Measurements from ENCODE around the gene LIM2. TPM values are rescaled to one million over a fixed set of nuclear protein-coding genes. Genes with fewer than 3 reads are reported as not detected.

Gene LIM2
- total and polyA plus RNA-seq, 2 of the 8 experiments (the other 6 are each of a cell fraction or from before 2014, with no cell fraction given) = not detected

DNA sequence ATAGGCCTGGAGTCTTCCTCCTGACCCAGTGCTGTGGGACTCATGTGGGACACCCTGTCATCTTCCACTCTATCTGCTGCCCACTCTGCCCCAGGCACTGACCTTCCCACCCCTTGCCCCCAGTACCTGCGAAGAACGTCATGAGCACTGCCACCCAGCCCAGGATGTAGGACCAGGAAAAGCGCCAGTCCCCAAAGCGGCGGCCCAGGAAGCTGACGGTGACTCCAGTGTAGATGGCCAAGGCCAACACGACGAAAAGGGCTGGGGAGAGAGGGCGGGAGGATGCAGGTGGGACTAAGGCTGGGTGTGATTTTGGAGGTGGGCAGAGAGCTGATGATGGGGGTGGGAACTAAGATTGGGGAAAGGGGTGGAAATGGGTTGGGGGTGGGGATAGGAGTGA is 7.4 kb downstream of the LIM2 start:
- CTCF ChIA-PET (ENCODE audit: partially characterized antibody) = interaction anchor here (1.0 to 1.8 kb wide), 3 partner anchors 14 to 41 kb away, joined by 3 to 4 read pairs (median 4); partner anchors contain the start of gene SIGLEC10
- no peak for TF ChIP-seq KDM4A (IDR thresholded peaks at IDR 0.05; ENCODE audit: low read depth, low read length, severe bottlenecking)
- no peak for TF ChIP-seq NRF1 (IDR thresholded peaks at IDR 0.05; ENCODE audit: low read depth, low read length)
- no peak for TF ChIP-seq SP2 (IDR thresholded peaks at IDR 0.05; ENCODE audit: low read length)
- TF ChIP-seq RXRA (IDR thresholded peaks at IDR 0.05; ENCODE audit: insufficient read depth, low read depth, low read length) = no peak
- TF ChIP-seq PHF8 (conservative IDR thresholded peaks at IDR 0.05; ENCODE audit: low read depth, low read length) = no peak
- no peak for TF ChIP-seq CHD1 (IDR thresholded peaks at IDR 0.05; ENCODE audit: low read depth, low read length)
- TF ChIP-seq HDAC2 (IDR thresholded peaks at IDR 0.05; ENCODE audit: borderline replicate concordance in 1 of 2, low read depth in 2 of 2, low read length in 2 of 2) = no peak
- no peak for TF ChIP-seq TBP (IDR thresholded peaks at IDR 0.05; ENCODE audit: low read depth, low read length)
- no peak for TF ChIP-seq EGR1 (IDR thresholded peaks at IDR 0.05; ENCODE audit: borderline replicate concordance, low read depth, low read length)
- no peak for TF ChIP-seq SIX5 (IDR thresholded peaks at IDR 0.05; ENCODE audit: low read depth, low read length)
- TF ChIP-seq ZNF274 (IDR thresholded peaks at IDR 0.05; ENCODE audit: borderline replicate concordance, extremely low read depth, low read length) = no peak
- no peak for TF ChIP-seq SP1 (IDR thresholded peaks at IDR 0.05; ENCODE audit: low read depth, low read length)
- no peak for TF ChIP-seq EZH2 (IDR thresholded peaks at IDR 0.05; ENCODE audit: low read depth, low read length, severe bottlenecking)
- no peak for TF ChIP-seq POLR2AphosphoS5 (IDR thresholded peaks at IDR 0.05; ENCODE audit: low read depth, low read length)
- TF ChIP-seq CEBPB (IDR thresholded peaks at IDR 0.05; ENCODE audit: low read depth, low read length) = no peak
- no peak for TF ChIP-seq SIRT6 (IDR thresholded peaks at IDR 0.05; ENCODE audit: low read length)

More for the DNA sequence above, 7.4 kb downstream of the LIM2 start:
- no peak overlapping the region for H2BK120ac ChIP-seq (replicated peaks; ENCODE audit: low read depth, low read length)
- H3K23ac ChIP-seq (ENCODE audit: insufficient read length) = no peak overlapping the region
- H3K4me3 ChIP-seq (ENCODE audit: extremely low read depth in 1 of 4, insufficient read depth in 2 of 4, low read depth in 3 of 4, low read length in 4 of 4) = no peak overlapping the region
- no peak overlapping the region for H3K9ac ChIP-seq (replicated peaks in 1 of 4; ENCODE audit: extremely low read depth in 1 of 4, low read depth in 3 of 4, low read length in 3 of 4)
- H3K56ac ChIP-seq (replicated peaks; ENCODE audit: insufficient read length, low read depth, low read length) = no peak overlapping the region
- H2AK5ac ChIP-seq (ENCODE audit: low read depth, low read length) = no peak overlapping the region
- H3K23me2 ChIP-seq (ENCODE audit: low read depth, low read length) = no peaks in the 10 kb centered on the region
- H3K4me2 ChIP-seq (ENCODE audit: insufficient read depth in 1 of 2, low read depth in 2 of 2, low read length in 2 of 2) = no peak overlapping the region
- no peak overlapping the region for H2BK20ac ChIP-seq (ENCODE audit: low read length)
- DNase-seq (ENCODE audit: low read depth in 1 of 2, low spot score in 2 of 2) = no peak
- no peak overlapping the region for H4K8ac ChIP-seq (ENCODE audit: extremely low read depth, insufficient read depth, low read length)
- no peaks in the 10 kb centered on the region for H3K79me1 ChIP-seq (ENCODE audit: low read depth, low read length)
- H3K79me2 ChIP-seq (ENCODE audit: control insufficient read depth in 1 of 2, insufficient read depth in 2 of 2, low read length in 2 of 2) = no peaks in the 10 kb centered on the region
- no peaks in the 10 kb centered on the region for H3K27me3 ChIP-seq (replicated peaks in 1 of 4; ENCODE audit: control insufficient read depth in 3 of 4, extremely low read depth in 1 of 4, insufficient read depth in 3 of 4, low read length in 3 of 4)
- FAIRE-seq = no peak
- no peak overlapping the region for H2AFZ ChIP-seq (ENCODE audit: low read length)
- H2BK12ac ChIP-seq (ENCODE audit: low read depth, low read length) = no peak overlapping the region
- H3K4ac ChIP-seq (replicated peaks; ENCODE audit: insufficient read length, low read depth, low read length) = no peak overlapping the region
- WGBS, 2 experiments (ENCODE audit: extremely low coverage in 1 of 2, insufficient coverage in 1 of 2, insufficient read length in 1 of 2, insufficient replicate concordance in 2 of 2, low coverage in 1 of 2, low lambda C conversion rate in 2 of 2, missing lambda C conversion rate in 1 of 2) = 93% methylated on average over 9 of the region's 9 CpGs; no CpG with 5 or more reads in 1 of the 2 experiments
- H4K20me1 ChIP-seq (replicated peaks in 1 of 2; ENCODE audit: control insufficient read depth in 1 of 2, insufficient read depth in 2 of 2, low read length in 2 of 2) = no peaks in the 10 kb centered on the region
- H3K14ac ChIP-seq (ENCODE audit: insufficient read length) = no peak overlapping the region
- H3K36me3 ChIP-seq (ENCODE audit: control insufficient read depth in 2 of 4, insufficient read depth in 4 of 4, low read length in 3 of 4) = no peaks in the 10 kb centered on the region
- no peak overlapping the region for H2BK5ac ChIP-seq (ENCODE audit: low read depth, low read length)
- H3K4me1 ChIP-seq (replicated peaks in 1 of 4; ENCODE audit: control insufficient read depth in 3 of 4, insufficient read depth in 4 of 4, low read length in 3 of 4) = no peaks in the 10 kb centered on the region
- no peak overlapping the region for H4K91ac ChIP-seq (replicated peaks; ENCODE audit: insufficient read length, low read length)
- no peak overlapping the region for H2BK15ac ChIP-seq (ENCODE audit: low read length)
- H3K9me3 ChIP-seq (ENCODE audit: insufficient read depth in 2 of 2, low read depth in 1 of 2, low read length in 1 of 2) = peaks cover 7 to 16% of the 10 kb centered on the region in 2 experiments
- POLR2A ChIA-PET (ENCODE audit: partially characterized antibody) = interaction anchor here (1.5 to 2.3 kb wide), 2 partner anchors 8 to 10 kb away, joined by 5 to 6 read pairs; partner anchors contain the start of genes C19orf84 and NKG7
- H3K18ac ChIP-seq (ENCODE audit: extremely low read depth, low read length) = no peak overlapping the region
- no peak overlapping the region for H4K5ac ChIP-seq (ENCODE audit: insufficient read length, low read depth, low read length)
- H3K27ac ChIP-seq (ENCODE audit: low read depth, low read length) = no peak overlapping the region

Data from H1 (cell line).